ENCODE data around the gene MGLL.

DNA sequence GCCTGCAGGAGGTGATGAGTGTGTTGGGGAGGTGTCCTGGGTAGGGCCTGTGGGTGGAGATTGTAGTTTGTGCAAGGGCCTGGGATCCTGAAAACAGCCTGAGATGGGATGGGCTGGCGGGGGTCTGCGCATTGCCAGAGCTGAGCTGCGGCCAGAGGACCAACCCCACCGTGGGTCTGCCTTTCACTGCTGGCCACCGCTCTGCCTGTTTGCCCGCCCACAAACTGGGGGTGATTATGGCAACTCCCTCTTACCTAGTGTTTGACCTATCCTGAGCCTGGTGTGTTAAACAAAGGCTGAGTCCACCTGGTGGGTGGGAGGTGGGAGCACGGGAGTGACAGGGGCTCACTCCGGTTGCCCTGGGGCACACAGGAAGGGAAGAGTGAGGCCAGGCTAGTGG is 139.8 kb downstream of the MGLL start:
- TF ChIP-seq, protein P1, sequence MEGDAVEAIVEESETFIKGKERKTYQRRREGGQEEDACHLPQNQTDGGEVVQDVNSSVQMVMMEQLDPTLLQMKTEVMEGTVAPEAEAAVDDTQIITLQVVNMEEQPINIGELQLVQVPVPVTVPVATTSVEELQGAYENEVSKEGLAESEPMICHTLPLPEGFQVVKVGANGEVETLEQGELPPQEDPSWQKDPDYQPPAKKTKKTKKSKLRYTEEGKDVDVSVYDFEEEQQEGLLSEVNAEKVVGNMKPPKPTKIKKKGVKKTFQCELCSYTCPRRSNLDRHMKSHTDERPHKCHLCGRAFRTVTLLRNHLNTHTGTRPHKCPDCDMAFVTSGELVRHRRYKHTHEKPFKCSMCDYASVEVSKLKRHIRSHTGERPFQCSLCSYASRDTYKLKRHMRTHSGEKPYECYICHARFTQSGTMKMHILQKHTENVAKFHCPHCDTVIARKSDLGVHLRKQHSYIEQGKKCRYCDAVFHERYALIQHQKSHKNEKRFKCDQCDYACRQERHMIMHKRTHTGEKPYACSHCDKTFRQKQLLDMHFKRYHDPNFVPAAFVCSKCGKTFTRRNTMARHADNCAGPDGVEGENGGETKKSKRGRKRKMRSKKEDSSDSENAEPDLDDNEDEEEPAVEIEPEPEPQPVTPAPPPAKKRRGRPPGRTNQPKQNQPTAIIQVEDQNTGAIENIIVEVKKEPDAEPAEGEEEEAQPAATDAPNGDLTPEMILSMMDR (IDR thresholded peaks at IDR 0.05): no peak
- TF ChIP-seq ETV6 (CRISPR knock-in tag; IDR thresholded peaks at IDR 0.05) (no peak), TEAD4 (CRISPR knock-in tag; IDR thresholded peaks at IDR 0.05) (no peak), TCF7 (CRISPR knock-in tag; IDR thresholded peaks at IDR 0.05; ENCODE audit: low read depth) (no peak), ZNF423 (CRISPR knock-in tag; IDR thresholded peaks at IDR 0.05) (no peak), ZNF263 (CRISPR knock-in tag; IDR thresholded peaks at IDR 0.05; ENCODE audit: low read depth) (no peak)
- TF ChIP-seq, protein P2, sequence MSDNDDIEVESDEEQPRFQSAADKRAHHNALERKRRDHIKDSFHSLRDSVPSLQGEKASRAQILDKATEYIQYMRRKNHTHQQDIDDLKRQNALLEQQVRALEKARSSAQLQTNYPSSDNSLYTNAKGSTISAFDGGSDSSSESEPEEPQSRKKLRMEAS (CRISPR knock-in tag; IDR thresholded peaks at IDR 0.05): no peak
- TF ChIP-seq, protein P3, sequence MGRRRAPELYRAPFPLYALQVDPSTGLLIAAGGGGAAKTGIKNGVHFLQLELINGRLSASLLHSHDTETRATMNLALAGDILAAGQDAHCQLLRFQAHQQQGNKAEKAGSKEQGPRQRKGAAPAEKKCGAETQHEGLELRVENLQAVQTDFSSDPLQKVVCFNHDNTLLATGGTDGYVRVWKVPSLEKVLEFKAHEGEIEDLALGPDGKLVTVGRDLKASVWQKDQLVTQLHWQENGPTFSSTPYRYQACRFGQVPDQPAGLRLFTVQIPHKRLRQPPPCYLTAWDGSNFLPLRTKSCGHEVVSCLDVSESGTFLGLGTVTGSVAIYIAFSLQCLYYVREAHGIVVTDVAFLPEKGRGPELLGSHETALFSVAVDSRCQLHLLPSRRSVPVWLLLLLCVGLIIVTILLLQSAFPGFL (CRISPR knock-in tag; IDR thresholded peaks at IDR 0.05; ENCODE audit: borderline replicate concordance): no peak
- TF ChIP-seq, protein P4, sequence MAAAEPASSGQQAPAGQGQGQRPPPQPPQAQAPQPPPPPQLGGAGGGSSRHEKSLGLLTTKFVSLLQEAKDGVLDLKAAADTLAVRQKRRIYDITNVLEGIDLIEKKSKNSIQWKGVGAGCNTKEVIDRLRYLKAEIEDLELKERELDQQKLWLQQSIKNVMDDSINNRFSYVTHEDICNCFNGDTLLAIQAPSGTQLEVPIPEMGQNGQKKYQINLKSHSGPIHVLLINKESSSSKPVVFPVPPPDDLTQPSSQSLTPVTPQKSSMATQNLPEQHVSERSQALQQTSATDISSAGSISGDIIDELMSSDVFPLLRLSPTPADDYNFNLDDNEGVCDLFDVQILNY (CRISPR knock-in tag; IDR thresholded peaks at IDR 0.05): no peak
- TF ChIP-seq, protein P5, sequence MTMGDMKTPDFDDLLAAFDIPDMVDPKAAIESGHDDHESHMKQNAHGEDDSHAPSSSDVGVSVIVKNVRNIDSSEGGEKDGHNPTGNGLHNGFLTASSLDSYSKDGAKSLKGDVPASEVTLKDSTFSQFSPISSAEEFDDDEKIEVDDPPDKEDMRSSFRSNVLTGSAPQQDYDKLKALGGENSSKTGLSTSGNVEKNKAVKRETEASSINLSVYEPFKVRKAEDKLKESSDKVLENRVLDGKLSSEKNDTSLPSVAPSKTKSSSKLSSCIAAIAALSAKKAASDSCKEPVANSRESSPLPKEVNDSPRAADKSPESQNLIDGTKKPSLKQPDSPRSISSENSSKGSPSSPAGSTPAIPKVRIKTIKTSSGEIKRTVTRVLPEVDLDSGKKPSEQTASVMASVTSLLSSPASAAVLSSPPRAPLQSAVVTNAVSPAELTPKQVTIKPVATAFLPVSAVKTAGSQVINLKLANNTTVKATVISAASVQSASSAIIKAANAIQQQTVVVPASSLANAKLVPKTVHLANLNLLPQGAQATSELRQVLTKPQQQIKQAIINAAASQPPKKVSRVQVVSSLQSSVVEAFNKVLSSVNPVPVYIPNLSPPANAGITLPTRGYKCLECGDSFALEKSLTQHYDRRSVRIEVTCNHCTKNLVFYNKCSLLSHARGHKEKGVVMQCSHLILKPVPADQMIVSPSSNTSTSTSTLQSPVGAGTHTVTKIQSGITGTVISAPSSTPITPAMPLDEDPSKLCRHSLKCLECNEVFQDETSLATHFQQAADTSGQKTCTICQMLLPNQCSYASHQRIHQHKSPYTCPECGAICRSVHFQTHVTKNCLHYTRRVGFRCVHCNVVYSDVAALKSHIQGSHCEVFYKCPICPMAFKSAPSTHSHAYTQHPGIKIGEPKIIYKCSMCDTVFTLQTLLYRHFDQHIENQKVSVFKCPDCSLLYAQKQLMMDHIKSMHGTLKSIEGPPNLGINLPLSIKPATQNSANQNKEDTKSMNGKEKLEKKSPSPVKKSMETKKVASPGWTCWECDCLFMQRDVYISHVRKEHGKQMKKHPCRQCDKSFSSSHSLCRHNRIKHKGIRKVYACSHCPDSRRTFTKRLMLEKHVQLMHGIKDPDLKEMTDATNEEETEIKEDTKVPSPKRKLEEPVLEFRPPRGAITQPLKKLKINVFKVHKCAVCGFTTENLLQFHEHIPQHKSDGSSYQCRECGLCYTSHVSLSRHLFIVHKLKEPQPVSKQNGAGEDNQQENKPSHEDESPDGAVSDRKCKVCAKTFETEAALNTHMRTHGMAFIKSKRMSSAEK (CRISPR knock-in tag; IDR thresholded peaks at IDR 0.05; ENCODE audit: borderline replicate concordance): no peak
